ENCODE measurements around the gene PKNOX1. TPM values are rescaled to one million over a fixed set of nuclear protein-coding genes. Genes with fewer than 3 reads are reported as not detected.
A peak's percentile ranks its signal among the peaks of the same experiment; 100 is the strongest.

The PKNOX1 gene
- total RNA-seq, 2 donors from 2014 or later: 6.5 to 27.7 TPM

GRCh38 chr21:42969193-42969600 lies 5.2 kb upstream of the PKNOX1 start:
- H3K36me3 ChIP-seq: no peaks in the 10 kb centered on the region
- no peak for TF ChIP-seq CTCF (IDR thresholded peaks at IDR 0.05)
- no peaks in the 10 kb centered on the region for H3K9me3 ChIP-seq
- peaks cover 0 to 4% of the 10 kb centered on the region in 2 donors for H3K4me1 ChIP-seq (ENCODE audit: control insufficient read depth in 1 of 2, low read depth in 2 of 2)
- DNase-seq (ENCODE audit: low spot score) (no peak), ATAC-seq (ENCODE audit: insufficient number of reproducible peaks, low FRiP score, low read depth) (no peak)
- no peaks in the 10 kb centered on the region for H3K27me3 ChIP-seq (replicated peaks; ENCODE audit: insufficient read depth)
- H3K27ac ChIP-seq: no peak overlapping the region
- no peak overlapping the region for H3K4me3 ChIP-seq

- no peaks in the 10 kb centered on the region for H3K9me3 ChIP-seq
- H3K36me3 ChIP-seq: no peaks in the 10 kb centered on the region
- DNase-seq (ENCODE audit: low spot score): no peak
- peaks cover 0 to 11% of the 10 kb centered on the region in 2 donors for H3K4me1 ChIP-seq (ENCODE audit: control insufficient read depth in 1 of 2, low read depth in 2 of 2)
- no peak for ATAC-seq (ENCODE audit: insufficient number of reproducible peaks, low FRiP score, low read depth)
- H3K4me3 ChIP-seq: no peak overlapping the region
- H3K27me3 ChIP-seq (replicated peaks; ENCODE audit: insufficient read depth): no peaks in the 10 kb centered on the region
- no peak overlapping the region for H3K27ac ChIP-seq
- TF ChIP-seq CTCF (IDR thresholded peaks at IDR 0.05): no peak
These were observed 3.3 kb upstream of the PKNOX1 start for GRCh38 chr21:42970946-42971653.

GRCh38 chr21:42971897-42972275 lies 2.5 kb upstream of the PKNOX1 start:
- Histone ChIP-seq H3K9me3 (no peaks in the 10 kb centered on the region), H3K4me3 (no peak overlapping the region), H3K4me1 (ENCODE audit: control insufficient read depth in 1 of 2, low read depth in 2 of 2) (peaks cover 7 to 19% of the 10 kb centered on the region in 2 donors), H3K27me3 (replicated peaks; ENCODE audit: insufficient read depth) (no peaks in the 10 kb centered on the region), H3K27ac (no peak overlapping the region), H3K36me3 (no peaks in the 10 kb centered on the region)
- no peak for DNase-seq (ENCODE audit: low spot score)
- no peak for ATAC-seq (ENCODE audit: insufficient number of reproducible peaks, low FRiP score, low read depth)
- no peak for TF ChIP-seq CTCF (IDR thresholded peaks at IDR 0.05)

GRCh38 chr21:42973309-42973990 lies 912 bp upstream of the PKNOX1 start:
- H3K4me3 ChIP-seq: peak overlapping the region; percentile 76
- no peak for TF ChIP-seq CTCF (IDR thresholded peaks at IDR 0.05)
- H3K36me3 ChIP-seq: no peaks in the 10 kb centered on the region
- no peak for DNase-seq (ENCODE audit: low spot score)
- ATAC-seq (ENCODE audit: insufficient number of reproducible peaks, low FRiP score, low read depth): no peak
- peak overlapping the region; percentile 43 to 60 for H3K27ac ChIP-seq
- H3K9me3 ChIP-seq: no peaks in the 10 kb centered on the region
- no peaks in the 10 kb centered on the region for H3K27me3 ChIP-seq (replicated peaks; ENCODE audit: insufficient read depth)
- peaks cover 7 to 19% of the 10 kb centered on the region in 2 donors for H3K4me1 ChIP-seq (ENCODE audit: control insufficient read depth in 1 of 2, low read depth in 2 of 2)
